ENCODE data around the gene PPP1R3D. TPM values are rescaled to one million over a fixed set of nuclear protein-coding genes. Genes with fewer than 3 reads are reported as not detected.

The PPP1R3D gene
- total and polyA plus RNA-seq, 9 of the 15 experiments (the other 6 are each of a cell fraction or from before 2014, with no cell fraction given): 0.35 to 3.3 (median 1.8) TPM

GRCh38 chr20:59949911-59950310, 9.8 kb upstream of the PPP1R3D start:
- Histone ChIP-seq H3K4me2 (ENCODE audit: insufficient read depth, low read length) (no peak overlapping the region), H3K79me2 (ENCODE audit: control insufficient read depth, insufficient read depth, low read length) (no peaks in the 10 kb centered on the region), H3K9me1 (ENCODE audit: control insufficient read depth, insufficient read depth, low read length) (peaks cover 2% of the 10 kb centered on the region), H2AFZ (ENCODE audit: low read depth, low read length) (no peak overlapping the region), H3K36me3 (ENCODE audit: control insufficient read depth, insufficient read depth, low read length) (peaks cover 2% of the 10 kb centered on the region; the same call in 1 of the 3 replicates), H3K4me3 (no peak overlapping the region), H4K20me1 (replicated peaks; ENCODE audit: control insufficient read depth, insufficient read depth, low read length) (peaks cover 3% of the 10 kb centered on the region; the same call in 1 of the 2 replicates), H3K4me1 (replicated peaks in 1 of 2; ENCODE audit: control insufficient read depth in 2 of 2, insufficient read depth in 2 of 2, low read length in 2 of 2) (peaks cover 0 to 12% of the 10 kb centered on the region in 2 experiments; a peak in 2 of 5 replicates), H3K9me3 (replicated peaks; ENCODE audit: control insufficient read depth, insufficient read depth, low read depth, low read length) (no peaks in the 10 kb centered on the region), H3K27ac (ENCODE audit: extremely low read depth, low read depth, low read length) (no peak overlapping the region), H3K9ac (ENCODE audit: insufficient read depth in 1 of 2, low read depth in 2 of 2, low read length in 2 of 2) (no peak overlapping the region), H3K27me3 (ENCODE audit: control insufficient read depth in 2 of 2, insufficient read depth in 2 of 2, low read length in 2 of 2) (no peaks in the 10 kb centered on the region)
- in situ Hi-C loops (cut with MboI): no loop called here
- TF ChIP-seq POLR2H (tag; IDR thresholded peaks at IDR 0.05; ENCODE audit: low read depth) (no peak), CEBPG (CRISPR knock-in tag; IDR thresholded peaks at IDR 0.05) (no peak), CEBPG (tag; conservative IDR thresholded peaks at IDR 0.05 in 1 of 2, IDR thresholded peaks at IDR 0.05 in 1 of 2) (no peak), ZNF551 (CRISPR knock-in tag; IDR thresholded peaks at IDR 0.05) (no peak)
- WGBS (ENCODE audit: insufficient coverage, low coverage, missing lambda C conversion rate): 57% methylated on average over 6 of the region's 6 CpGs
- ChIA-PET POLR2A (interaction anchor here (0.7 to 0.9 kb wide), 2 partner anchors 9 to 1394 kb away, joined by 3 to 4 read pairs; no protein-coding TSS in a partner anchor), CTCF (ENCODE audit: low intra/inter-chr PET ratio) (interaction anchor here (1.1 kb wide), 2 partner anchors 101 to 313 kb away, joined by 3 to 6 read pairs; no protein-coding TSS in a partner anchor)
- intact Hi-C loops (cut with micrococcal nuclease): no loop called here
- DNase-seq (ENCODE audit: extremely low read depth in 1 of 4, low spot score in 3 of 4): no peak
- no peak for FAIRE-seq
- BruUV-seq (replicated peaks): no TSS peak
- no peak for ATAC-seq
